HG02981 (cell line): ENCODE measurements around the gene TRAPPC3L.
"Not testable (repeated sequence)": the region's sequence is repeated elsewhere in the genome, so short reads cannot be mapped to it uniquely, and the experiment has no call there.

Experiments
- ATAC-seq: cut with Tn5 transposase; IDR thresholded peaks from one replicate; pipeline ENCODE4 v1.9.1; 2021; ENCODE audit warnings: mild to moderate bottlenecking, moderate library complexity; ENCODE audit not compliant: unreplicated experiment

Gene TRAPPC3L

DNA sequence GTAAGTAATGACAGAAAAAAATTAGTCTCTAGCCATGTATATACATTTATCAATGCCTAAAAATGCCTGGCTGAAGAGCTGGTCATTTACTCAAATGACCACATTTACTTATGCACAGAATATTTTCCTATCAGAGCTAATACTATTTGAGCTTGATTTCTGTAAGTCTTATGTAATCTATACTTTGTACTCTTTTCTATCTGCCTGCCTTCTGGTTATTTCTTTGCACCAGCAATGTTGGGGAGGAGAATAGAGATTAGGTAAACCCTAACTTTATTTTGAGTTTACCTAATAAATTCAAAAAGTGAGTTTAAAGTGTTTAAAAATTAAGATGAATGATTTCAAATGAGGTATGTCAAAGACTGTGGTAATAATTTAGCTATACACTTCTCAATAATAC, 30.3 kb downstream of the TRAPPC3L start:
- ATAC-seq: no peak

DNA sequence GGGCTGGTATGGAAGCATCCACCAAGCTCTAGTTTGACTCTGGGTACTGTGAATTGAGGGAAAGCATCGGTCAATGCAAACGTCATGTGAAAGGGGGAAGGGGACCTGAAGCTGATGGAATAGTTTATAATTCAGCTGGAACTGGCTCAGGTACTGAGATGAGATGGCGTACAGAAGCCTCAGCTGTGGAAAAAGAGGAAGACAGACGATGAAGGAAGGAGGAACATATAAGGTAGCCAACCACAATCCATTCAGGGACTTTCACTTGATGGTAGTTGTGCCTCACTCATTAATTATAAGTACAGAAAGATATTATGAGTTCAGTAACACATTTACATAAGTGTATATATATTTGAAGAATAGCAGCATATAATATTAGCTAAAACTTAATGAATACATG, 31.4 kb downstream of the TRAPPC3L start:
- ATAC-seq: no peak

DNA sequence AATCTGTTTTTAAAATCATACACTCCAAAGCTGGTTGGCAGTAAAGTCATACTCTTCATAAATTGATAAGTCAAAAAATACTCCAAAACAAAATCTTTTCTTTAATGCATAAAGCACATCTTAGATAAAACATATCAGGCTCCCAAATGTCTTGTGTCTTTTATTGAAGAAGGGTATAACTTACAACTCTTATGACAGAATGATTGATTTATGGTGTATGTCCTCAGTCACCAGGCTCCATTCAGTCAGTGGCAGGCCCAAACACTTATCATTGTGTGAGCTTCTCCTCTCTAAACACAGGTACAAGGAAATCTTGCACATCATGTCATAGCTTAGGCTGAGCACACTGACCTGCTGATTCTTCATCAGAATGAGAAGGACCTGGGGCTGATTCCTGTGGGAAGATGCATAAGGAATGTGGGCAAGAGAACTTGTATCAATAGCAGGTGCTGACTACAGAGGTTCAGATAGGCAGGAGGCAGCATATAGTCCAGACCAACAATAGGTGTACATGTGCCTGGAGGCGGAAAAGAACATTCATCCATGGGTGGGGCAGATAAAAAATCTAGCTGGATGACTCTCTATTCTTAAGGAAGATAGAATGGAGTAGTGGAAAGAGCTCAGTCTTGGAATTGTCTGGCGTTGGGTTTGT, 32.1 kb downstream of the TRAPPC3L start:
- no peak for ATAC-seq

GRCh38 chr6:116512734-116513133, 32.8 kb downstream of the TRAPPC3L start:
- ATAC-seq: no peak

DNA sequence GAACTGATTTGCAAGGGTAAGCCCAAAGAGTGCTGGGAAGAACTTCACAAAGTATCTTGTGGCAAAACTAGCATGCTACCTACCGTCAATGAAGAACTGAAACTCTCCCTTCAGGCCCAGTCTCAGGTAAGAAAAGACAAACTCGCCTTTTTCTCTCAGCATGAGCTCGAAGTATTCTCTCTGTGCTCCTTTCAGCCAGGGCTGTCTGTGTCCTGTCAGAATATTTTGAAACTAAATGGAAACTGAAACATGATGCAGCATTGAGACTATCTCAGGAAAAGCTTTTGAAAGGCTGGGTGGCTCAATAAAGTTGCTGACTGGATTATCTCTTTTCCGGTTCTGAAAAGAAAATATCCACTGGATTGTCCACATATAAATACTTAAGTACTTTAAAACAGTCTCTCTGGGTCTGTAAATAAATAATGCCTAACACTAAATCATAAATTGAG, 33.3 kb downstream of the TRAPPC3L start:
- peak; percentile 71 for ATAC-seq

DNA sequence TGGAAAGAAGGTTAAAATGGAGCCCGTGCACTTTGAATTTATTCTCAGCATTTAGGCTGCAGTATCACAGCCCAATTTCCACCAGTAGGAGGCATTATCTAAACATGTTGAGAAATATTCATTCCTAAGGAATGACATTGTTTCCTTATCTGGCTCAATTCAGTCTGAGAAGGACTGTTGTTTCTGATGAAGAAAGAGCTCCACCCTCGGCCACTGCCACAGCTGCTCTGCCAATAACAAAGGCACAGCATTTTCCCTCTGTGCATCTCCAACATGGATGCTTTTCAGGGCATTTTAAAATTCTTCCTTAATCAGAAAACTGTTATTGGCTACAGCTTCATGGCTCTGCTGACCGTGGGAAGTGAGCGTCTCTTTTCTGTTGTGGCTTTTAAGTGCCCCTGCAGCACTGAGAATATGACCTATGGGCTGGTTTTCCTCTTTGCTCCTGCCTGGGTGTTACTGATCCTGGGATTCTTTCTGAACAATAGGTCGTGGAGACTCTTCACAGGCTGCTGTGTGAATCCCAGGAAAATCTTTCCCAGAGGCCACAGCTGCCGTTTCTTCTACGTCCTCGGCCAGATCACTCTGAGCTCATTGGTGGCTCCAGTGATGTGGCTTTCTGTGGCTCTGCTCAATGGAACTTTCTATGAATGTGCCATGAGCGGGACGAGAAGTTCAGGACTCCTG, 33.9 kb downstream of the TRAPPC3L start, which contains the start of gene CALHM5:
TSS of gene CALHM5 (plus strand) at position 216 of the 687 bp plus-strand sequence. CDS start at position 274, 58 bp downstream.
- no peak for ATAC-seq

DNA sequence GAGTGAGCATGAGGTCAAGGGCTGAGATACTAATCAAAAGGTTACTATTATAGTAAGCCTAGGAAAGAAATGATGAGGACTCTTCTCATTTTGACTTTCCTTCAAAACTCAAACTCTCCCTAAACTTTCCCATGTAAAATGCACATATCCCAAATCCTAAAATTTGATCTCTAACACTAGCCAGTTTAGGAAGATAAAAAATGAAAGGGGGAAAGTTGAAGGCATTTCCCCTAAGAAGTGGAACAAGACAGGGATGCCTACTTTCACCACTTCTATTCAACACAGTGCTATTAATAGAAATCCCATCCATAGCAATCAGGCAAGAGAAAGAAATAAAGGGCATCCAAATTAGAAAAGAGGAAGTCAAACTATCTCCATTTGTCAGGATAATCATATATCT, 37.0 kb downstream of the TRAPPC3L start:
- no peak for ATAC-seq

DNA sequence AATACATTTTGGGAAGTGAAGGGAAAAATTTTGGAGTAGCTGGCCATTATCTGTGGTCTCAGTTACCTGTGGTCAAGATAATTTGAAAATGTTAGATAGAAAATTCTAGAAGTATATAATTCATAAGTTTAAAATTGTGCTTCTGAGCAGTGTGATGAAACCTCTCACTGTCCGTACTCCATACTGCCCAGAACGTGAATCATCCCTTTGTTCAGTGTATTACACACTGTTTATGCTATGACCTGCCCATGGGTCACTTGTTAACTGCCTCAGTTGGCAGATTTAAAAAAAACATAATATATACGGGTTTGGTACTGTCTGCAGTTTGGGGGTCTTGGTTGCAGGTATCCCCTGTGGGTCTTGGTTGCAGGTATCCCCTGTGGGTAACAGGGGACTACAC, 38.2 kb downstream of the TRAPPC3L start:
- no peak for ATAC-seq

- ATAC-seq: no peak
Observed at GRCh38 chr6:116500969-116501433, 44.5 kb downstream of the TRAPPC3L start.

DNA sequence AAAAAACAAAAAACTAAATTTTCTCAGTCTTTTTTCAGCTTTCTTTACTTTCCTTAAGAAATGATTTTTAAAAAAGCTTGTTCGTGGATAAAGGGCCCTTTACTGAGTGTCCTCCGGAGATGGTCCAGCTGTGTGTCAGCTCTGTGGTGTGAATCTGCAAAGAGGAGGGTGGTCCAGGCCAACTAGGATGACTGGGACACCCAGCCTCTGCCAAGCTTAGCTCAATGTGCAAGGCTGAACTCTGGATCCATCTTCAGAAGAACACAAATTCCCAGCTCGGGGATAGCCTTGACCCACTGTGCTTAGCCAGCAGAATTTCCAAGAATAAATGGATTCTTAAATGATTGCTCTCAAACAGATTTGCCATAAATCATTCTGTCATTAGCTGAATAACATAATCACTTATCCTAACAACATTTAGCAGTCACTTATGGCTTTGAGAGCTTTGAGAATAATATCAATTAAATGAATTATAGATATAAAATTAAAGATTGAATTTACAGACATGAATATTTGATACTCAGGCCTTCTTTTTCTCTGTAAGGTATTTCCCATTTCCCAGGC, 48.3 kb downstream of the TRAPPC3L start:
- ATAC-seq: no peak

DNA sequence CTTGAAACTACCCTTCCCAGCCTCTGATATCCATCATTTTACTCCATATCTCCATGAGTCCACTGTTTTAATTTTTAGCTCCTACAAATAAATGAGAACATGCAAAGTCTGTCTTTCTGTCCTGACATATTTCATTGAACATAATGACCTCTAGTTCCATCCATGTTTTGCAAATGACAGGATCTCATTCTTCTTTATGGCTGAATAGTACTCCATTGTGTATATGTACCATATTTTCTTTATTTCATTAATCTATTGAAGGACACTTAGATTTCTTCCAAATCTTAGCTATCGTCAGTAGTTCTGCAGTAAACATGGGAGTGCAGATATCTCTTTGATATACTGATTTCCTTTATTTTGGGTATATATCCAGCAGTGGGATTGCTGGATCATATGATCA, 50.3 kb downstream of the TRAPPC3L start:
- not testable (repeated sequence) for ATAC-seq

- ATAC-seq: no peak
Observed at GRCh38 chr6:116492331-116493067, 53.0 kb downstream of the TRAPPC3L start.

DNA sequence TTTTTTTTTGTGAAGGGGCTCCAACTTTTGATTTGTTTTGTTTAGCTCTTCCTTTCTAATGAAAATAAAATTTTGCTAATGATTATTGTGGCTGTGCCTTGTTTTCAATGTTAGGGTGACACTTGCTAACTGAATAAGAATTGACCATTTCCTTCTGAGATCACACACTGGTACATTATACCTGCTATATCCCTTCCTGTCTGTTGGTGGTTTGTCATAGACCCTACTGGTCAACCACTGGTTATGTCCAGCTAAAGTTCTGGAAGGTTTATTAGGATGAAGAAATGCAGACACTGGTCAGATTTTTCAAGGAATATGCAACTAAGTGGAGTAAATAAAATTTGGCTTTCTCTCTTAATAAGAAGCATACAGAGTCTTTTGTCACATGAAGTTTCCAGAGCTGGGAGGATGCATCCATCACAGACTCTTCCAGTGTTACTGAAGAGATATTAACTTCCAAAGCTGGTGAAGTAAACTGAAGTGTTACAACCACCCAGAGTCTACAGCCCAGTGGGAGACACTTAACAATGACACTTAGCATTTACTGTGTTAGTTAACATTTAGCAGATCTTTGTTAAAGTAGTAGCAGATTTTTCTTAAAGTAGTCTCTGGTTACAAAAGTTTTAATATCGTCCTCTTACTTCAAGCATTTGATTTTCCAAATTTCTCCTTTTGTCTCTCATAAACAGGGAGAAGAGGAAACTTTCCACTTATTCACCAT, 53.7 kb downstream of the TRAPPC3L start:
- no peak for ATAC-seq

- ATAC-seq: no peak
Observed at GRCh38 chr6:116485559-116486184, 59.8 kb downstream of the TRAPPC3L start.

DNA sequence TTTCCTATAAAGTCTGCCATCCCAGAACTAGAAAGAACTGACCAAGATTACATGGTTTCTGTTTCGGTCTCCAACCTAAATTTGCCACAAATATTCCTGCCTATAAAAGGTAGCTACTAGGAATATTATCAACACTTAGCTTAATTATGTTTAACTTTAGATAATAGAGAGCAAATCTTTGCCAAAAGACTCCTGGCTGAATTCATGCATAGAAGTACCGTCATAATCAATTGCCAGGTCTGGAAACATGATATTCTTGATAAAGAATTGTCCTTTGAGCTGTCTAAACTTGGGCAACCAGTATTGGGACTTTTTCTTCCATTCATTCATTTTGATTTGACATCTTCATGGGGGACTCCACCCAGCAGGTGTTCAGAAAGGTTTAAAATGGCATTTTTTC, 61.9 kb downstream of the TRAPPC3L start:
- no peak for ATAC-seq

DNA sequence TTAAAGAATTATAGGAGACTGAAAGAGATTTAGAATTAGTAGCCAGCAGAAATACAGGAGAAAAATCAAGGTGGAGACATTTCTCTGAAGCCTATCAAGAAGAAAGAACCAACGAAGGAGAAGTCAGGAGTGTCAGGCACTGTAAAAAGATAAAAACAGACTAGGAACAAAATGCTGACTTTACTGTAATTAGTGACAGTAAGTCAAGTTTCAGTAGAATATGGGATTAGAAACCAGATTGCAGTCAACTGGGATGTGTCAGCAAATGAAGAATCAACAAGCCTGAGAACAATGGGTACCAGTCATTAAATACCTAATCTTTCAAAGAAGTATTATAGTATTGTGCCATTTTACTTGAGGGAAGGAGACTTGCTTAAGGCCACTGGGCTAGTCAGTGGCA, 62.7 kb downstream of the TRAPPC3L start:
- ATAC-seq: no peak

DNA sequence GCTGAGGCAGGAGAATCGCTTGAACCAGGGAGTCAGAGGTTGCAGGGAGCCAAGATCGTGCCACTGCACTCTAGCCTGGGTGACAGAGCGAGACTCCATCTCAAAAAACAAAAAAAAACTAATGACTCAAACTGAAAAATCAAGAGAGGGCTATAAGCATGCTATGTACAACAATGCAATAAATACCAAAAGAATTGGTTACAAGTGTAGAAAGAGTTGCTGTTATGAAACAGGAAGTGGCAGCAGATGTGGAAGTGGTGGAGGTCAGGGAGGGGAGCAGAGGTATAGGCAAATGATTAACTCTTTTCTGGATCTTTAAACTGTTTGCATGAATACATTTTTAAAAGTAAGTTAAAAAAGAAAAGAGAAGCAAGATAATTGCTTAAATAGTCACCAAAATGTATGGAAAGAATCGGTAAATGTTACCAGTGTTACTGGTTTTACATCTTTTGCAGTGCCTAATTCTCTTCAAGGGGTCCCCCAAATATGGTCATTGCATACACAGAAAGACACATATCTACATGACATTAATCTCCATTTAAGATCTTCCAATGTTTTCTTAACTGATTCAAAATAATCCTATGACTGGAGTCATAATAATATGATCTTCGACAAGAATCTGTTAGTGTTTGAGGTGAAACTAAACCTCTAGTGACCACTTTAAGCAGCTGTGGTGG, 69.3 kb downstream of the TRAPPC3L start:
- peak; percentile 100 for ATAC-seq

GRCh38 chr6:116475141-116475540, 70.3 kb downstream of the TRAPPC3L start:
- ATAC-seq: no peak

GRCh38 chr6:116472706-116473105, 72.8 kb downstream of the TRAPPC3L start:
- ATAC-seq: no peak

DNA sequence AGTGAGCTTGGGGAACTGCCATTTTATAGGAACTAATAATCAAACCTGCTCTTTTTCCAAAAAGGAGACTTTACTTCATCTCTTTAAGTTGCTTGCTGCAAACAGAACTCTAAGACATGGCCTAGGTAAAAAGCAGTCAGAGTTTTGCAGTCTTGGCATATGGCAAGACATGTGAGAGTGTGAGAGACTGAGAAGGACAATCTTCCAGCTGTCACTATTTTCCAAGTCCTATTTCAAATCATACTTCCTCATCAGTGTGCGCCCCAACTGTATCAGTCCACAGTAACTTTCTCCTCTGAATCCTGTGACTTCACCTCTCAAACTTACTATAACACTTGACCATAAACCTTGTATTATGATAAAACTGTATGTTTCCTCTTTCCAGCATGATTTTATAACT, 74.0 kb downstream of the TRAPPC3L start:
- no peak for ATAC-seq
